EH (cell line): Measurements from ENCODE around the gene TRAF7.
"Not testable (repeated sequence)": the region's sequence is repeated elsewhere in the genome, so short reads cannot be mapped to it uniquely, and the experiment has no call there.

ENCODE experiments used
- DNase-seq: peaks from one replicate; pipeline ENCODE4 v3.0.0-alpha.2; 2015; ENCODE audit warnings: low read depth

The TRAF7 gene

DNA sequence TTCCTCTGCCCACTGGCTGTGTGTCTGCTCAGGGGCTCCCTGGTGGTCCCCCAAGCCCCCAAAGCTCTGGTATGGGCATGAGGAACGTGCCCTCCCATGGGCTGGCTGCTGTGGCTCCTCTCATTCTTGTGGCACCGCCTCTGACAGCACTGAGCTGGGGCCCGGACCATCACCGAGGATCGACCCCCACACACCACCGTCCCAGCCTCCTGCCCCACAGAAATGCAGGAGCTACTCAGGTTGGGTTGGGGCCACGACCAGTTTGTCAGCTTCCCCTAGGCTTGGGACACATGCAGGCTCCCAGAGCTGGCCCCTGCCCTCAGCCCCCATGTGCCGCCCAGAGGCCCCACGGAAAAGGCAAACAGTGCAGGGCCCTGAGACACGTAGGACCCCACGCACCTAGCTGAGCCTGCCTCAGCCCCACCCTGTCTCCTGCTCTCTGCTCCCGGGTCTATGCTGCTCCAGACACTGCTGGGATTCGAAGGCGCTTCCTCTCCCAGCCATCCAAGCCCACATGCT lies 44.1 kb downstream of the TRAF7 start:
- no peak for DNase-seq

DNA sequence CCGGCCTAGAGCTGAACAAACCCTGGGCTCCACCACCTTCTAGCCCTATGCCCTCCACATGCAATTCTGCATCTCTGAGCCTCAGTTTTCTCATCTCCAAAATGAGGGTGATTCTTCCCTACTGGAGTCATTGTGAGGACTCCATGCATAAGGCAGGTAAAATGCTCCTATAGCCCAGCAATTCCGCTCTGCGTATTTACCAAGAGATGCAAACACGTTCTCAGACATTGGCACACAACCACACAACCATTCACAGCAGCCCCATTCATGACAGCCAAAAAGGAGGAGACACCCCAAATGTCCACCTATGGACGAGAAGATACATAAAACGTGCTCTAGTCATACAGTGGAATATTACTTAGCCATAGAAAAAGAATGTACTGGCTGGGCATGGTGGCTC lies 44.7 kb downstream of the TRAF7 start:
- no peak for DNase-seq

DNA sequence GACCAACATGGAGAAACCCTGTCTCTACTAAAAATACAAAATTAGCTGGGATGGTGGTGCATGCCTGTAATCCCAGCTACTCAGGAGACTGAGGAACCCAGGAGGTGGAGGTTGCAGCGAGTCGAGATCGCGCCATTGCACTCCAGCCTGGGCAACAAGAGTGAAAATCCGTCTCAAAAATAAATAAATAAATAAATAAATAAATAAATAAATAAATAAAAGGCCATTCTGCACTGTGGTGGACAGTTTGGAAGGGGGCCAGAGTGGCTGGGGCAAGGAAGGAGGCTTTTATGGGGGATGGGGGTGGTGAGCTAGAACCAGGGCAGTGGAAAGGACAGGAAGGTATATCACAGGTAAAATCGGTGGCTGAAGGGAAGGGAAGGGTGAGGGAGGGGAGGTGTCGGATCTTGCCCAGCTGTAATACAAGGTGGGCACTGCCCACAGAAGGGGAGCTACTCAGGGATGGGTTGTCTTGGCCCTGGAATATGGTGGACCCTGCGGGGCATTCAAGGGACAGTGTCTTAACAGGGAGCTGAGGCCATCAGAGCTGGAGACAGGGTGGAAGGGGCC lies 47.6 kb downstream of the TRAF7 start:
- not testable (repeated sequence) for DNase-seq

DNA sequence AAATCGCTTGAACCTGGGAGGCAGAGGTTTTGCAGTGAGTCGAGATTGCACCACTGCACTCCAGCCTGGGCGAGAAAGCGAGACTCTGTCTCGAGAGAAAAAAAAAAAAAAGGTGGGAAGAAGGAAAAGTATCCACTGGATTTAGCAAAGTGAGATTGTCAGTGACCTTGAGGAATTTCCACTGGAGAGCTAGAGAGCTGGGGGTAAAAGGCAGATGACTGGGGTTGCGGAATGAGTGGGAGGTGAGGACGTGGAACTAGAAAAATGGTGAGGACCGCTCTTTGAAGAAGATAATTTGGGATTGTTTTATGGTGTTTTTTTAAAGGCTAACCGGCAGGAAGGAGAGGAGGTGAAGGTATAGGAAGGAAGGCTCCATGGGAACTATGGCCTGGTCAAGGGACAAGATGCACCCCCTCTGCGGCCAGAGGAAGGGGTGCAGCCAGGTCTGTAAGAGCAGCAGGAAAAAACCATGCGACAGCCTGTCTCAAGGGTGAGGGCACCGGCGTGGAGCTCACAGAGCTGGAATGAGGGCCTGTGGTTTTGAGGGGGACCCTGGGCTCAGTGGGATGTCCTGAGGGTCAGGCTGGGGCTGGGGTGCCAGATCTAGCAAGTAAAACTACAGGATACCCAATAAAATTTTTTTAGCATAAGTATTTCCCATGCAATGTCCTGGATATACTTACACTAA lies 49.0 kb downstream of the TRAF7 start:
- no peak for DNase-seq

DNA sequence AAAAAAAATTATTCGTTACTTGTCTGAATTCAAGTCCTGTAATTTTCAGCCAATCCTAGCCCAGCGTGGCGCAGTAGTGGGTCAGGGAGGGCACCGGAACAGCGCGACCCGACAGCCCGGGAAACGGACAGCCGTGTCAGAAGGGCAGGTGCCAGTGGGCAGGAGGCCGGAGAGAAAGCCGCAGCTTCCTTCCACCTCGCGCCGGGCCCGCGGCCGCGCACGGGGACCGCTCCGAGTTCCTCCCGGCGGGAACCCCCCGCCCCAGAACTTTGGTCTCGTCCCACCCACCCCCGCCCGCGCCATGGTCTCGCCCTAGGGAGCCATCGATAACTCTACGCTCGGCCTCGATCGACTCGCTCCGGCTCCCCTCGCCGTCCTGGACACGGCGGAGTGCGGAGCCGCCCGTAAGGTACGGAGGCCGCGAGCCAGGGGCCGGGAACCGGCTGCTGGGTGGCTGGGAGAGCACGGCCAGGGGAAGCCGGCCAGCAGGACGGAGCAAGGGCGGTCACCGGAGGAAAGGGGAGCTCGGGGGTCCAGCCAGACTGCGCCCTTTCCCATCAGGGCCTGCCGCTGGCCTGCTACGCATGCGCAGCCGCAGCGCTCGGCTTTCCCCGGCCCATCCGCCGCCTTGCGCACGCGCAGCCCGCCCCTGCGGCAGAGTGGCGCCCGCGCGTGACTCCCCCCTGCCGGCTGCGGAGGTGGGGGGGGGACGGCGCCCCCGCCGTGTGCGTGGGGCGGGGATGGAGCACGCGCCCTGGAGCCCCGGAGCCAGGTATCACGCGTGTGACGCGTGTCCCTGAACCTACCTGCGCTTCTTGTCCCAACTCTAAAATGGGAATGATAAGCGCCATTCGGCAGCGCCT lies 49.8 kb downstream of the TRAF7 start, which contains the start of gene MLST8:
Gene MLST8, plus strand, starts transcription at position 351 of the 863 bp plus-strand sequence. CDS start 632 bp downstream, outside the sequence.
- DNase-seq: peak; percentile 84

DNA sequence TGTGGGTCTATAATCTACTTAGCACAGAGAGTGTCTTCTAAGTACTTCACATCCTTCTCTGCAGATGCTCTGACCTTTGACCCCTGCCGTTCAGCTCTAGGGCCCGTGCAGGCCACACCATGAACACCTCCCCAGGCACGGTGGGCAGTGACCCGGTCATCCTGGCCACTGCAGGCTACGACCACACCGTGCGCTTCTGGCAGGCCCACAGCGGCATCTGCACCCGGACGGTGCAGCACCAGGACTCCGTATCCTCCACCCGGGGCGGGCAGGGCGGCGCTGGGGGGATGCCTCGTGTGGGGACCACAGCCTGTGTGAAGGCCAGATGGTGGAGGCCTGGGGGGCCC lies 50.4 kb downstream of the TRAF7 start:
- DNase-seq: no peak

DNA sequence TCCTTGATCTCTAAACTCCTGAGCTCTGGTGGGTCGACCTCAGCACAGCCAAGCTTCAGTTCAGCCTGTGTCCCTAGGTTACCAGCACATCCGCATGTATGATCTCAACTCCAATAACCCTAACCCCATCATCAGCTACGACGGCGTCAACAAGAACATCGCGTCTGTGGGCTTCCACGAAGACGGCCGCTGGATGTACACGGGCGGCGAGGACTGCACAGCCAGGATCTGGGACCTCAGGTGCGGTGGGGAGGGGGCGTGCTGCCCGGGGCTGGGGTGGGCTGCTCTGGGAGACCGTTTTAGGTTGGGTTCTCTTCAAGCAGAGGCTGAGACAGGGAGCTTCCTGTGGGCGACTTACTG lies 50.8 kb downstream of the TRAF7 start:
- no peak for DNase-seq

DNA sequence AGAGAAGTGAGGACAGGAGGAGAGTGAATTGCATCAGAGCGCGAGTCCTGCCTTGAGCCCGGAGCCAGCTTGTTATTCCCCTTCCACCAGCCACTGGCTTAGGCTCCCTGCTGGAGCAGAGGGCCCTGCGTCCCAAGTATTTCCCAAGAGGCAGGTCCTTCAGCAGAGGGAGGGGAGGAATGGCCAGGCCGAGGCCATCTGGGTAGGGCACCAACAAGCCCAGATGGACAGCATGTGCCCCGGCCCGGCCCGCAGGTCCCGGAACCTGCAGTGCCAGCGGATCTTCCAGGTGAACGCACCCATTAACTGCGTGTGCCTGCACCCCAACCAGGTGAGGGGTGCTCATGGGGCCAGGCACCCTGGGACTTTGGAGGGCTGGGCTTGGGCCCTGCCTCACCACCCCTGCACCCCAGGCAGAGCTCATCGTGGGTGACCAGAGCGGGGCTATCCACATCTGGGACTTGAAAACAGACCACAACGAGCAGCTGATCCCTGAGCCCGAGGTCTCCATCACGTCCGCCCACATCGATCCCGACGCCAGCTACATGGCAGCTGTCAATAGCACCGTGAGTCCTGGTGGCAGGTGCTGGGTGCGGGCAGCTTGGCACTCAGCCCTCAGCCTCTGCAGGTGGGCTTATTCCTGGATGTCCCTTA lies 51.3 kb downstream of the TRAF7 start:
- no peak for DNase-seq

DNA sequence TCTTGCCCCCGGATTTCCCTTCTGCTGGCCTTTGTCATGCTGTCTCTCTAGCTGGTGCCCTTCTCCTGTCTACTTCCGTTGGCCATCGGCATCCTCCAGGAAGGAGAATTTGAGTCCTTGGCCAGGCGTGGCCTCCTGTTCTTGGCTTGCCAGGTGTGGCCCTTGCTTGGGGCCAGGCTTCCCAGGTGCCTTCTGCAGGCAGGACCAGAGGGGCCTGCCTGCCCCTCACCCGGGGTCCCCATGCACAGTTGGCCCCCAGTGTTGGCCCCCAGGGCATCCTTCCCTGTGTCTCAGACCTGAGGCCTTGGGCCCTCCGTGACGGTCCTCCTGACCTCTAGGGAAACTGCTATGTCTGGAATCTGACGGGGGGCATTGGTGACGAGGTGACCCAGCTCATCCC lies 52.3 kb downstream of the TRAF7 start:
- no peak for DNase-seq

DNA sequence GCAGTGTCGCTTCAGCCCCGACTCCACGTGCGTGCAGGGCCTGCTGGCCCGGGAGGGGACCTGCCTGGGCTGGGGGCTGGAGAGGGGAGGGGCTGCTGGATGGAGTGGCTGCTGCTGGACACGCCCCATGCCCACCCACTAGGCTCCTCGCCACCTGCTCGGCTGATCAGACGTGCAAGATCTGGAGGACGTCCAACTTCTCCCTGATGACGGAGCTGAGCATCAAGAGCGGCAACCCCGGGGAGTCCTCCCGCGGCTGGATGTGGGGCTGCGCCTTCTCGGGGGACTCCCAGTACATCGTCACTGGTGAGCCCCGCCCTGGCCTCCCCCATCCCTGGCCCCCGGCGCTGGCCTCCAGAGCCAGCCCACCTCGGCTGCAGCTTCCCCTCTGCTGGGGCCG lies 52.7 kb downstream of the TRAF7 start:
- DNase-seq: no peak

DNA sequence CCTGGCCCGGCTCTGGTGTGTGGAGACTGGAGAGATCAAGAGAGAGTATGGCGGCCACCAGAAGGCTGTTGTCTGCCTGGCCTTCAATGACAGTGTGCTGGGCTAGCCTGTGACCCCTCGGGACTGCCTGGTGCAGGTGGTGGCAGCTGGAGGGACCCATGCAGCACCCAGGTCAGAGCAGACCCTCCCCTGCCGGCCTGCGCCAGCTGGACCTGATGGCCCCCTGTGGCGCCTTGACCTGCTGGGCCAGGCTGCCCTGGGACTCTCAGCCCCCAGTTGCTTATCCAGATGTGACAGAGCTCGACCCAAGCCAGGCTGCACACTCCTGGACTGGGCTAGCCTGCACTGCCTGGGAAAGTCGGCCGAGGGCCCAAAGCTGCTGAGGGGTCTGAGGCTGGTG lies 53.2 kb downstream of the TRAF7 start:
- no peak for DNase-seq

DNA sequence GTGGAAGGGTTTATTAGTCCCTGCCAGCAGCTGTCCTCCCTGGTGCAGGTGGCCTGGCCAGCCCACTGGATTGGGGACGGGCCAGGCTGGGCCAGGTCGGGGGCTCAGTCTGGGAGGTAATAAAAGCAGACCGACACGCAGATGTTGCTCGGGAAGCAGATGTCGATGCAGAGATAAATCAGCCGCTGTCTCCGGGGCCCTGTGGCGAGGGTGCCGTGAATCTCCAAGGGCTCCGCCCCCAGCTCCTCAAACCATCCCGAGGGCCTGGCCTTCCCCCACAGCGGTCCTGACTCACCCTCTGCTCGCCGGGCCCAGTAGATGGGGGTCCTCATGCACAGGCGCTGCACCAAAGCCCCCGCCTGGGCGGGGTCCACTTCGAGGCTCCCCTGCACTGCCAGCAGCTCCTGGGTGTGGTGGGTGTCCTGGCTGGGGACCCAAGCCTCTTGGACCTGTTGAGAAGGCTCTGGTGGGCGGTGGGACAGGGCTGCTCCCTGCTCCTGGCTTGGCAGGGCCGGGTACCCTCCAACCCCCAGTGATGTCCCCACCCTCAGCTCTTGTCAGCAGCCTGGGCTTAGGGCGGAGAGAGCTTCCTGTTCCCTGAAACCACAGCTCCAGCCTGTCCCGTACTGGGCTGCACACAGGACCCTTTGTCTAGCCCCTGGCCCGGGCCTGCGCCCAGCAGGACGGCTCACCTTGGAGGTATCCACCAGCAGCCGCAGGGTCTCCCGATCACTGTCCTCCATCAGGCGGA lies 53.9 kb downstream of the TRAF7 start:
- no peak for DNase-seq

DNA sequence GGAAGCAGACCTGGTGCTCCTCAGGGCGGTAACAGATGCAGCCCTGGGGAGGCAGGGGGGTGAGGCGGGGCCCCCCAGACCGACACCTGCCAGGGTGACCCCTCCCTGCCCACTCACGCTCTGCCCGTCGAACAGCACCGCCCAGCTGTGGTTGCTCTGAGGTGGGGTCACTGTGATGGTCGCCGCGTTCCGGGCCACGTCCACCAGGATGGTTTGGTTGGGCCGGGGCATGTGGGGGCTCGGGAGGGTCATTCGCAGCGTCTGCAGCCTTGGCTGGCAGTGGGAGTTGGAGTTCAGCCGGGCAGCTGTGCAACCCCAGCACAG lies 54.4 kb downstream of the TRAF7 start:
- no peak for DNase-seq

DNA sequence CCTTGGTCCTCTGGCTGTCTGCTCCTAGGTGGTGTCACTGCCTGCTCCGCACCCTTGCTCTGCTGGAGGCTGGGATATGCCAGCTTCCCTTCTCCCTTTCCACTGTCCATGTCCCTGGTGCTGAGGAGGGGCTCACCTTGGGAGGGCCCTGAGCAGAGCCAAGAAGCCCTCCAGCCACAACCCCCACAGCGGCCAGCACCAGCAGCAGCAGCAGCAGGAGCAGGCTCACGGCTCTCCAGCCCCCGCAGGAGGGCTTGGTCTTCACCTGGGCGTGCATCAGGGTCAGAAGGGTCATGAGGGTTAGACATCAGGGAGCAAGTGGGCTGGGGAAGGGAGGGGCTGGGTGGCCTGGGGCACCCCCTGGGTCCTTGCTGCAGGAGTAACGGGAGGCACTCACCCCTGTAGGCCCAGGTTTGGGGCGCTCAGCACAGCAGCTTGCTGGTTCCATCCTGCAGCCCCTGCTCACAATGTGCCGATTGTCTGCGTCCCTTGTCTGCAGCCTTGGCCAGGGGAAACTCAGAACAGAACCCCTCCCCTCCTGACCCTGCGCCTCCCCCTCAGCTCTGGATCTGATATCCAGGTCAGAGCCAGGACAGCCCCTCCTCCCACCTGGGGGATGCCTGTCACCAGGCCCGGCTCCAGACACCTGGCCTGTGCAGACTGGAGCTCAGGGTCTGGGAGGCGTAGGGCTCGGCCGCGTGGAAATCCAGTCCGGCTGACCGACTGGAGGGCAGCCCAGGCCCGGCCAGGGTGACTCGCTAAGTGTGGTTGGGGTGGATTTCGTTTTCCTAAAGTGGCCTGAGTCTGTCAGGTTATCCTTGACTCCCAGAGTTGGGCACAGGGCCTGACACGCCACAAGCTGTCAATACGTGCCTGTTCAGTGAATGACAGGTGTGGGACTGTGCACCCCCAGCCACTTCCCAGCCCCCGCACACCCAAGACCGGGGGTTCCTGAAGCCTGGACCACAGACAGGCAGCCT lies 55.1 kb downstream of the TRAF7 start, which contains the start of gene BRICD5:
Gene BRICD5, minus strand, starts transcription at position 478 of the 980 bp plus-strand sequence. Its CDS starts 30 bp downstream, at position 448.
- no peak for DNase-seq

DNA sequence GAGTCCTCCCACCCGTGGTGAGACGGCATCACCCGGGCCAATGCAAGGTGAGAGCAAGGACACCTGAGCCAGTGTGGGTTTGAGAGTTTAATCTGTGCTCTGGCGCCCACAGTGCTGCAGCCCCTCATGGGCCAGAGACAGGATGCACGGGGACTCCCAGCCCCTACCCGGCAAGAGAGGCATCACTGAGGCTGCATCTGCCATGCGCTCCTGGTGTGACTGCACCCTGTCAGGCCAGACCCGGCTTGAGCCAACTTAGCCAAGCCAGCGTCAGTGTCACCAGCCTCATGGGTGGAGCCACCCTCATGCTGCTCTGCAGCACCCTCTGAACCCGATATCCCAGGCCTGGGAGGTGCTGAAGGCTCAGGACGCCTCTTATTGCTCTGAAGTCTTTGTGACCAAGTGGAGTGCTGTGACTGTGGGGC lies 56.4 kb downstream of the TRAF7 start:
- DNase-seq: no peak

DNA sequence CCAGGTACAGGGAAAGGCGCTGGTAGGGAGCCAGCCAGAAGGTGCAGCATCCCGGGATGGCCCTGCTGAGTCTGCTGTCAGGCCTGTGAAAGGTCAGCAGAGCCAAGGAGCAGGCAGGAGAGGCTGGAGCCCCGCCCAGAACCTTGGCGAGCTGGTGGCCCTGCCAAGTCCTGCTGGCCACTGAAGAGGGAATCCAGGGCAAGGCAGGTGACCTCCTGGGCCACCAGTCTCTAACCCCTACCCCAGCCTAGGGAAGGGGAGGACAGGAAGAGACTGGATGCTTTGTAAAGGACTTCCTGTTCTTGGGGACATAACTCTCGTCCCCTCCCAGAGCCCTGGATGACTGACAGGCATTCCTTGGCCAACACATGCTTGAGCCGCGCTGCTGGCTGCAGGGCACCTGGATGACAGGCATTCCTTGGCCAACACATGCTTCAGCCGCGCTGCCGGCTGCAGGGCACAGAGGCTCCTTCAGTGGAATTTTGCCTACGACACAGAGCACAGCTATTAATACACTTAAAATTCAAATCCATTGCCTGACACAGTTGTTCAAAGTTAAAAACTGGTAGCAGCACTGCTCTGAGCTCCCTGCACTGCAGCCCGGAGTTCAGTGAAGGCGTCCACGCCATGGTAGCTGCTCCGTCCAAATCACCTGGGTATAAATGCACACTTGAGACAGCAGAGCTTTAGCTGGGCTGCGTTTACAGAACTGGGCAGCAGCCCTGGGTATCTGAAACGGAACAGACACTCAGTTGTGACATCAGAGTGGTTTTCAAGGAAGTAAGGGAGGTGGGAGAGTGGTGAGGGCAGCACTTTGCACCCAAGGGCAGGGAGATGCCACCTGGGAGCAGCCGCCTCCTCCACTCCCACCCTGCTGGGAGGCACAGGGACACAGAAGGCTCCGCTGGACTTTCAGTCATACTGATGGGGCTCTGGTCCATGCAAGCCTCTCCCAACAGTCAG lies 57.1 kb downstream of the TRAF7 start:
- peak; percentile 10 for DNase-seq

DNA sequence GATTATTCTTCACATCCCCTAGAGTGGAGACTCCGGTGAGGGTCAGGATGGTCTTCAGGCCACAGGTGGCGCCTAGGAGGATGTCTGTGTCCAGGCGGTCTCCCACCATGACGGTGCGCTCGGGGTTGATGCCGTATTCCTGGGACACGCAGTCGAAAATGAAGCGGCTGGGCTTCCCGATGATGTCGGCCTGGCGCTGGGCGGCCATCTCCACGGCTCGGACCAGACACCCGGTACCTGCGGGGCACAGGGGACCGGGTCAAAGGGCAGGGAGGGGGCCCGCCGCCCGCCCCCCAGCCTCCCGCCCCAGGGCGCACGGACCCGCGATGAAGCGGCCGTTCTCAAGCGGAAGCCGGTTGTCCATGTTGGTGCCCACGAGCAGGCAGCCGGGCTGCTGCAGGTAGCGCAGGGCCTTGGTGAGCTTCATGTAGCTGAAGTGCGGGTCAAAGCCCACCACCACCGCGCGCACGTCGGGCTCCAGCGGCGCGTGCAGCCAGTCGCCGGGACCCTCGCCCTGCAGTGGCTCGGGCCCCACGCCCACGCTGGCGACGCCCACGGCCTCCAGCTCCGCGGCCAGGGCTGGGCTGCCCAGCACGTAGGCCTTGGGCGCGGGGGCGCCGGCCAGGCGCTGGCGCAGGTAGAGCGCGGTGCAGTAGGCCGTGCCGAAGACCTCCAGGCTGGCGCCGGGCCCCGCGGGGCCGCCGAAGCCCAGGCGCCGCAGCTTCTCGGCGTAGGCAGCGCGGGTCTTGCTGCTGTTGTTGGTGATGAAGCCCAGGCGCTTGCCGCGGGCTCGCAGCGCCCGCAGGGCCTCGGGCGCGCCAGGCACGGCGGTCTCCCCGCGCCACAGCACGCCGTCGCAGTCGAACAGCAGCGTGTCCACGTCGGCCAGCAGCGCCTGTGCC lies 58.5 kb downstream of the TRAF7 start:
- DNase-seq: no peak

DNA sequence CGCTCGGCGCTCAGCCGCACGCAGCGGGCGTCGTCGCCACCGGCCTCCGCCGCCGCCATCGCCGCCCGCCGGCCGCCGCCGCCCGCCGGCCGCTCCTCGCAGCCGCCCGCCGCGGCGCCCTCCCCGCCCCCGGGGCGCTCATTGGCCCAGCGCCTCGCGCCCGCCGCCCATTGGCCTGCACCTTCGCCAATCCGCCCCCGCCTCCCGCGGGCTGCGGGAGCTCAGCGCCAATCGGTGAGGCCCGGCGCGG lies 59.1 kb downstream of the TRAF7 start, which contains the start of gene PGP:
Gene PGP, minus strand, starts transcription at position 122 of the 250 bp plus-strand sequence. Its CDS starts 63 bp downstream, at position 59.
- no peak for DNase-seq
